H9 (cell line): ENCODE data around the gene TLR5. TPM values are rescaled to one million over a fixed set of nuclear protein-coding genes. Genes with fewer than 3 reads are reported as not detected.

Source experiments
- DNase-seq: peaks from one replicate; pipeline ENCODE4 v3.0.0-alpha.2; 2017
- H2AFZ ChIP-seq: one replicate; pipeline ENCODE4 v1.6.1; 2013; ENCODE audit warnings: mild to moderate bottlenecking, low read length, control low read depth, moderate library complexity
- H2AK5ac ChIP-seq: 2 replicates; pipeline ENCODE4 v1.6.1; 2013; ENCODE audit warnings: low read length, control low read depth, mixed read lengths; ENCODE audit not compliant: insufficient read length
- H2BK120ac ChIP-seq: one replicate; pipeline ENCODE4 v1.6.1; 2013; ENCODE audit warnings: low read depth, mild to moderate bottlenecking, low read length, control low read depth, inconsistent platforms; ENCODE audit not compliant: poor library complexity, severe bottlenecking
- H2BK12ac ChIP-seq: 2 replicates; pipeline ENCODE4 v1.6.1; 2013; ENCODE audit warnings: low read length, control low read depth, mixed read lengths, low read depth; ENCODE audit not compliant: insufficient read length
- H2BK15ac ChIP-seq: 2 replicates; pipeline ENCODE4 v1.6.1; 2013; ENCODE audit warnings: low read depth, low read length, control low read depth
- H2BK20ac ChIP-seq: one replicate; pipeline ENCODE4 v1.6.1; 2013; ENCODE audit warnings: low read depth, mild to moderate bottlenecking, low read length, control low read depth, inconsistent platforms; ENCODE audit not compliant: poor library complexity, severe bottlenecking
- H2BK5ac ChIP-seq: 2 replicates; pipeline ENCODE4 v1.6.1; 2013; ENCODE audit warnings: low read length, control low read depth, mixed read lengths; ENCODE audit not compliant: insufficient read length
- H3K14ac ChIP-seq: 2 replicates; pipeline ENCODE4 v1.6.1; 2013; ENCODE audit warnings: low read length, control low read depth; ENCODE audit not compliant: insufficient read depth
- H3K18ac ChIP-seq: 2 replicates; pipeline ENCODE4 v1.6.1; 2013; ENCODE audit warnings: low read depth, mild to moderate bottlenecking, mixed read lengths, low read length, control low read depth; ENCODE audit not compliant: insufficient read length
- H3K23ac ChIP-seq: 2 replicates; pipeline ENCODE4 v1.6.1; 2013; ENCODE audit warnings: low read length, control low read depth, mixed read lengths, low read depth; ENCODE audit not compliant: insufficient read length
- H3K23me2 ChIP-seq: 2 replicates; pipeline ENCODE4 v1.6.1; 2013; ENCODE audit warnings: low read depth, mild to moderate bottlenecking, mixed read lengths, low read length, control low read depth; ENCODE audit not compliant: insufficient read length, poor library complexity, severe bottlenecking
- H3K27ac ChIP-seq: 2 replicates; pipeline ENCODE4 v1.5.1; 2013; ENCODE audit warnings: low read length, control low read depth, mixed read lengths, low read depth; ENCODE audit not compliant: insufficient read length
- H3K27me3 ChIP-seq: 2 replicates; pipeline ENCODE4 v1.6.1; 2013; ENCODE audit warnings: low read length, control low read depth, inconsistent platforms; ENCODE audit not compliant: insufficient read depth
- H3K4ac ChIP-seq: 2 replicates; pipeline ENCODE4 v1.6.1; 2013; ENCODE audit warnings: low read depth, mild to moderate bottlenecking, control low read depth, inconsistent platforms, low read length, moderate library complexity
- H3K4me1 ChIP-seq: 2 replicates; pipeline ENCODE4 v1.6.1; 2013; ENCODE audit warnings: low read length, control low read depth, inconsistent platforms; ENCODE audit not compliant: insufficient read depth
- H3K4me2 ChIP-seq: 2 replicates; pipeline ENCODE4 v1.6.1; 2013; ENCODE audit warnings: low read length, control low read depth, mixed read lengths; ENCODE audit not compliant: insufficient read length, insufficient read depth
- H3K56ac ChIP-seq: 2 replicates; pipeline ENCODE4 v1.6.1; 2013; ENCODE audit warnings: low read depth, mild to moderate bottlenecking, mixed read lengths, low read length, control low read depth; ENCODE audit not compliant: insufficient read length
- H3K79me1 ChIP-seq: 2 replicates; pipeline ENCODE4 v1.6.1; 2013; ENCODE audit warnings: low read depth, mild to moderate bottlenecking, moderate library complexity, low read length, control low read depth, inconsistent platforms; ENCODE audit not compliant: insufficient read depth, poor library complexity, severe bottlenecking
- H3K79me2 ChIP-seq: 2 replicates; pipeline ENCODE4 v1.6.1; 2013; ENCODE audit warnings: low read length, control low read depth, inconsistent platforms; ENCODE audit not compliant: insufficient read depth
- H3K9ac ChIP-seq: 2 replicates; pipeline ENCODE4 v1.6.1; 2013; ENCODE audit warnings: low read length, control low read depth, mixed read lengths; ENCODE audit not compliant: insufficient read length; ENCODE audit errors: extremely low read depth
- H3K9me3 ChIP-seq: one replicate; pipeline ENCODE4 v1.6.1; 2013; ENCODE audit warnings: low read depth, low read length, inconsistent platforms; ENCODE audit not compliant: control insufficient read depth
- H3T11ph ChIP-seq: one replicate; pipeline ENCODE4 v1.6.1; 2013; ENCODE audit warnings: mild to moderate bottlenecking, low read length, control low read depth, inconsistent platforms
- H4K20me1 ChIP-seq: one replicate; pipeline ENCODE4 v1.6.1; 2013; ENCODE audit not compliant: control insufficient read depth, insufficient read length, insufficient read depth
- H4K5ac ChIP-seq: 2 replicates; pipeline ENCODE4 v1.6.1; 2013; ENCODE audit warnings: low read depth, mild to moderate bottlenecking, mixed read lengths, low read length, control low read depth; ENCODE audit not compliant: insufficient read length
- H4K8ac ChIP-seq: replicated peaks from 2 replicates; pipeline ENCODE4 v1.6.1; 2013; ENCODE audit warnings: low read length, control low read depth, mixed read lengths, low read depth; ENCODE audit not compliant: insufficient read length
- H4K91ac ChIP-seq: 2 replicates; pipeline ENCODE4 v1.6.1; 2013; ENCODE audit warnings: low read depth, mild to moderate bottlenecking, moderate library complexity, mixed read lengths, low read length, control low read depth; ENCODE audit not compliant: insufficient read length
- H3K27ac Mint-ChIP-seq, 3 experiments: 2 replicates in 2 of 3; 3 replicates in 1 of 3; pipeline ENCODE4 v1.8.0; 2020 to 2021; ENCODE audit warnings: mixed read lengths in 3 of 3, mild to moderate bottlenecking in 1 of 3, moderate library complexity in 1 of 3
- H3K27me3 Mint-ChIP-seq: 2 replicates; pipeline ENCODE4 v1.8.0; 2021; ENCODE audit warnings: low read depth, mild to moderate bottlenecking, moderate library complexity, mixed read lengths
- H3K36me3 Mint-ChIP-seq, 3 experiments: 2 replicates in 2 of 3; 3 replicates in 1 of 3; pipeline ENCODE4 v1.8.0; 2020 to 2021; ENCODE audit warnings: low read depth in 3 of 3, mixed read lengths in 3 of 3; ENCODE audit not compliant: insufficient read depth in 1 of 3
- H3K4me1 Mint-ChIP-seq, 2 experiments: 2 replicates each; pipeline ENCODE4 v1.8.0; 2020; ENCODE audit warnings: mixed read lengths in 2 of 2
- H3K4me3 Mint-ChIP-seq, 2 experiments: 2 replicates in 1 of 2; 3 replicates in 1 of 2; pipeline ENCODE4 v1.8.0; 2020 to 2021; ENCODE audit warnings: mild to moderate bottlenecking in 2 of 2, mixed read lengths in 2 of 2, moderate library complexity in 1 of 2
- H3K9me3 Mint-ChIP-seq, 2 experiments: 2 replicates in 1 of 2; 3 replicates in 1 of 2; pipeline ENCODE4 v1.8.0; 2020; ENCODE audit warnings: mild to moderate bottlenecking in 2 of 2, mixed read lengths in 2 of 2, moderate library complexity in 1 of 2
- CTCF ChIP-seq: fragments of 200-600 bp; sonication (generic); conservative IDR thresholded peaks from 3 replicates; pipeline ENCODE4 v1.8.0; 2021; ENCODE audit warnings: antibody characterized with exemption, mild to moderate bottlenecking
- WGBS: extraction: QIAGEN DNeasy Blood & Tissue Kit; methylation state at CpG from one replicate; pipeline ENCODE4 v1.1.7; 2013; ENCODE audit warnings: missing lambda C conversion rate, low lambda C conversion rate, mixed read lengths; ENCODE audit not compliant: insufficient read length; ENCODE audit errors: extremely low coverage; 5-methylcytosine and 5-hydroxymethylcytosine counted together
- total RNA-seq: library from RNA; stranded (reverse); gene quantifications from 2 replicates; pipeline ENCODE4 v1.2.1, GENCODE V29; 2021

TLR5 gene
- total RNA-seq, 1 experiment from 2014 or later: not detected

- no CpG with 5 or more reads among the region's 7 CpGs for WGBS
- Histone ChIP-seq H3K79me1 (no peaks in the 10 kb centered on the region), H3K4me2 (no peak overlapping the region), H3K23ac (no peak overlapping the region), H3K27ac (no peak overlapping the region), H3K79me2 (no peaks in the 10 kb centered on the region), H4K91ac (no peak overlapping the region), H3K56ac (no peak overlapping the region), H4K8ac (no peak overlapping the region), H3K4me1 (no peaks in the 10 kb centered on the region), H4K5ac (no peak overlapping the region), H2BK15ac (no peak overlapping the region), H3K9ac (no peak overlapping the region), H2BK20ac (no peak overlapping the region), H3K4ac (no peak overlapping the region), H2AFZ (no peak overlapping the region), H3K14ac (no peak overlapping the region), H3K18ac (no peak overlapping the region), H3T11ph (no peak overlapping the region), H4K20me1 (no peaks in the 10 kb centered on the region), H3K9me3 (no peaks in the 10 kb centered on the region), H2AK5ac (no peak overlapping the region), H2BK120ac (no peak overlapping the region), H2BK12ac (no peak overlapping the region), H3K23me2 (no peaks in the 10 kb centered on the region), H2BK5ac (no peak overlapping the region), H3K27me3 (no peaks in the 10 kb centered on the region)
- Mint-ChIP-seq H3K4me3 (no peak overlapping the region), H3K9me3 (peaks cover 14 to 18% of the 10 kb centered on the region in 2 experiments), H3K27ac (no peak overlapping the region), H3K27me3 (peaks cover 2% of the 10 kb centered on the region), H3K4me1 (no peaks in the 10 kb centered on the region), H3K36me3 (peaks cover 9 to 15% (median 11%) of the 10 kb centered on the region in 3 experiments; a peak in 6 of 7 replicates)
- no peak for TF ChIP-seq CTCF
- no peak for DNase-seq
Observed at GRCh38 chr1:223105568-223105967, 37.5 kb downstream of the TLR5 start.
